B cell (primary cell): ENCODE measurements around the gene PTPRN2.

Experiments used
- EZH2 ChIP-seq: IDR thresholded peaks from 2 replicates; pipeline ENCODE4 v1.6.1; 2012; ENCODE audit warnings: borderline replicate concordance, low read depth, mild to moderate bottlenecking, moderate library complexity, low read length; ENCODE audit not compliant: insufficient read depth, poor library complexity, severe bottlenecking
- TF ChIP-seq, protein P1 (sequence below): fragments of 200-600 bp; IDR thresholded peaks from one replicate; pipeline ENCODE4 v1.8.0; 2022; ENCODE audit warnings: antibody characterized with exemption, mild to moderate bottlenecking

DNA sequence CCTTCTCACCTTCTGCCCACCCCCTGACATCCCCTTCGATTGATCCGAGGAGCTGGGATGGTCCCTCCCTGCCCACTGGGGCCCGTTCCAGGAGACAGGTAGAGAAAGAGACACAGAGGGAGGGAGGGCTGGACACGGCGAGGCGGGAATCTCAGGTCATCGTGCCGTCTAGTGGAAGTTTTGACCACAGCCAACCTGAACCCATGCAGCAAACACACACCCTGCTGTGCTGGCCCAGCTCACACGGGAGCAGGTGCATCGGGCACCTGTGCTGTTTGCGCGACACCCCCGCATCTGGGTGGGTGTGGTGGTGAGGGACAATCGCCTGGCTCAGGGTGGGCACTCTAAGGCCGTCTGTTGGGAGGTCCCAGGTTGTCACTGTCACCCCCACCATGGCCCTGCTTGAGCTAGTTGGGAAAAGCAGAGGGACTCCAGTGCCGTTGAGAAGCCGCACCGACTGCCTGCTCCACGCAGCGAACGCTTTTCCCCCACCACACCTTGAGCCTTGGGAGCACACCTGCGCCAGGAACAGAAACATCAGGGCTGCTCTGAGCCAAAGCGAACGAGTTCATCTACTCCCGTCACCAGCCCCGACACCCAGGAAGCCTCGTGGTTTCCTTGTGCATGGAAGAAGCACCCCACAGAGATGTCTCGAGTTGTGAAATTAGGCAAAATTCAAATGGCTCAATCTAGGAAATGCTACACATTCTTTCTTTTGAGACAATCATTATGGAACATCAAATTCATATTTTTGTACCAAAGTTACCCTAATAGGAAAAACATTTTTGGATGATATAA, 965.0 kb downstream of the PTPRN2 start:
- TF ChIP-seq, protein P1, sequence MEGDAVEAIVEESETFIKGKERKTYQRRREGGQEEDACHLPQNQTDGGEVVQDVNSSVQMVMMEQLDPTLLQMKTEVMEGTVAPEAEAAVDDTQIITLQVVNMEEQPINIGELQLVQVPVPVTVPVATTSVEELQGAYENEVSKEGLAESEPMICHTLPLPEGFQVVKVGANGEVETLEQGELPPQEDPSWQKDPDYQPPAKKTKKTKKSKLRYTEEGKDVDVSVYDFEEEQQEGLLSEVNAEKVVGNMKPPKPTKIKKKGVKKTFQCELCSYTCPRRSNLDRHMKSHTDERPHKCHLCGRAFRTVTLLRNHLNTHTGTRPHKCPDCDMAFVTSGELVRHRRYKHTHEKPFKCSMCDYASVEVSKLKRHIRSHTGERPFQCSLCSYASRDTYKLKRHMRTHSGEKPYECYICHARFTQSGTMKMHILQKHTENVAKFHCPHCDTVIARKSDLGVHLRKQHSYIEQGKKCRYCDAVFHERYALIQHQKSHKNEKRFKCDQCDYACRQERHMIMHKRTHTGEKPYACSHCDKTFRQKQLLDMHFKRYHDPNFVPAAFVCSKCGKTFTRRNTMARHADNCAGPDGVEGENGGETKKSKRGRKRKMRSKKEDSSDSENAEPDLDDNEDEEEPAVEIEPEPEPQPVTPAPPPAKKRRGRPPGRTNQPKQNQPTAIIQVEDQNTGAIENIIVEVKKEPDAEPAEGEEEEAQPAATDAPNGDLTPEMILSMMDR, result no peak
- TF ChIP-seq EZH2, result no peak
